Transverse colon (tissue), 4 donors: ENCODE data around the gene THSD4. TPM values are rescaled to one million over a fixed set of nuclear protein-coding genes. Genes with fewer than 3 reads are reported as not detected.
A peak's percentile ranks its signal among the peaks of the same experiment; 100 is the strongest.

Experiments
- DNase-seq: peaks from one replicate; pipeline ENCODE4 v3.0.0-alpha.2; 2019
- H3K27ac ChIP-seq, 4 donors: fragments of 200-600 bp; sonication (generic); 2 replicates each; pipeline ENCODE4 v1.5.1; 2016 to 2018; ENCODE audit warnings: inconsistent platforms in 4 of 4
- H3K27me3 ChIP-seq: fragments of 200-600 bp; sonication (generic); 2 replicates; pipeline ENCODE4 v1.5.1; 2017; ENCODE audit warnings: inconsistent platforms
- H3K36me3 ChIP-seq, 4 donors: fragments of 200-600 bp; sonication (generic); 2 replicates each; pipeline ENCODE4 v1.5.1; 2017 to 2019; ENCODE audit warnings: inconsistent platforms in 4 of 4
- H3K4me1 ChIP-seq, 4 donors: fragments of 200-600 bp; sonication (generic); 2 replicates each; pipeline ENCODE4 v1.5.1; 2017 to 2020; ENCODE audit warnings: inconsistent platforms in 4 of 4
- H3K4me3 ChIP-seq, 4 donors: fragments of 200-600 bp; sonication (generic); 1 replicate in 1 of 4; 2 replicates in 3 of 4; pipeline versions ENCODE4 v1.5.1 to v1.6.1; 2017 to 2019; ENCODE audit warnings: inconsistent platforms in 4 of 4
- H3K9me3 ChIP-seq, 2 donors: fragments of 200-600 bp; sonication (generic); 2 replicates each; pipeline ENCODE4 v1.5.1; 2017 to 2019; ENCODE audit warnings: inconsistent platforms in 2 of 2
- CTCF ChIP-seq, 5 experiments: fragments of 200-600 bp in 3 of 5; fragments of 450-650 bp in 2 of 5; sonication (generic) in 3 of 5; IDR thresholded peaks; 1 replicate in 2 of 5; 2 replicates in 3 of 5; pipeline ENCODE4 v1.5.1; 2016 to 2017; ENCODE audit warnings: antibody characterized with exemption in 5 of 5, inconsistent platforms in 3 of 5, mild to moderate bottlenecking in 2 of 5, moderate library complexity in 1 of 5
- EP300 ChIP-seq: sonication (generic); formaldehyde crosslinking; IDR thresholded peaks from one replicate; pipeline ENCODE4 v1.6.1; 2017; ENCODE audit warnings: antibody characterized with exemption, low read depth
- POLR2A ChIP-seq: fragments of 450-650 bp; IDR thresholded peaks from one replicate; pipeline ENCODE4 v1.6.1; 2016; ENCODE audit warnings: antibody characterized with exemption, mild to moderate bottlenecking, moderate library complexity
- POLR2AphosphoS5 ChIP-seq, 3 donors: sonication (generic); formaldehyde crosslinking; IDR thresholded peaks; one replicate each; pipeline ENCODE4 v1.6.1; 2016; ENCODE audit warnings: antibody characterized with exemption in 3 of 3
- WGBS, 2 donors: methylation state at CpG; one replicate each; pipeline ENCODE4 v1.1.5; 2018; ENCODE audit warnings: low coverage in 1 of 2; 5-methylcytosine and 5-hydroxymethylcytosine counted together
- in situ Hi-C, 4 donors: fragments of 200-750 bp; cut with MboI; loops; one replicate each; pipeline versions ENCODE4 v1.15.0 to v1.15.1; 2017; ENCODE audit warnings: low sequenced_read_pairs in 3 of 4, low pct_ligation_motif_present in 1 of 4, low pct_unique_long_range_greater_than_20kb in 1 of 4
- intact Hi-C: fragments of 100-400 bp; cut with DNase I; formaldehyde crosslinking; loops from one replicate; pipeline ENCODE4 v1.15.1; 2023; ENCODE audit warnings: low total_unique reads
- total RNA-seq, 4 donors: library from RNA; depleted of rRNA; stranded (reverse); fragments of >200 nt; gene quantifications; one replicate each; pipeline ENCODE4 v1.1.0, GENCODE V29; 2016

THSD4 gene
- total RNA-seq, 4 donors from 2014 or later = 13.3 to 57.2 (median 47.4) TPM

GRCh38 chr15:71335591-71335990, 220.3 kb downstream of the THSD4 start:
- Histone ChIP-seq H3K9me3 (no peaks in the 10 kb centered on the region), H3K27me3 (no peaks in the 10 kb centered on the region), H3K27ac (peak overlapping the region in 1 of 4 donors; percentile 36), H3K36me3 (no peaks in the 10 kb centered on the region), H3K4me1 (peaks cover 0 to 21% (median 12%) of the 10 kb centered on the region in 4 donors), H3K4me3 (no peak overlapping the region)
- TF ChIP-seq POLR2A = no peak
- TF ChIP-seq EP300 = no peak
- no peak for TF ChIP-seq POLR2AphosphoS5 (IDR thresholded peaks at IDR 0.05)
- no peak for TF ChIP-seq CTCF (IDR thresholded peaks at IDR 0.05)
- 56 to 68% methylated on average over 3 of the region's 3 CpGs for WGBS, 2 donors
- in situ Hi-C loops = no loop called here
- DNase-seq = no peak
- intact Hi-C loops = no loop called here

- in situ Hi-C loops (no loop called here), intact Hi-C loops (no loop called here)
- no peak for DNase-seq
- Histone ChIP-seq H3K9me3 (no peaks in the 10 kb centered on the region), H3K4me3 (no peak overlapping the region), H3K27ac (no peak overlapping the region), H3K27me3 (no peaks in the 10 kb centered on the region), H3K4me1 (peaks cover 0 to 10% (median 5%) of the 10 kb centered on the region in 4 donors), H3K36me3 (no peaks in the 10 kb centered on the region)
- 48 to 50% methylated on average over 3 of the region's 3 CpGs for WGBS, 2 donors
- TF ChIP-seq CTCF (IDR thresholded peaks at IDR 0.05) (no peak), POLR2A (no peak), EP300 (no peak), POLR2AphosphoS5 (IDR thresholded peaks at IDR 0.05) (no peak)
Observed at GRCh38 chr15:71336671-71337070, 221.4 kb downstream of the THSD4 start.

GRCh38 chr15:71337197-71337845, 222.1 kb downstream of the THSD4 start:
- no peak for DNase-seq
- Histone ChIP-seq H3K4me3 (no peak overlapping the region), H3K36me3 (no peaks in the 10 kb centered on the region), H3K9me3 (no peaks in the 10 kb centered on the region), H3K27ac (peak overlapping the region in 1 of 4 donors; percentile 39), H3K4me1 (peaks cover 0 to 9% (median 5%) of the 10 kb centered on the region in 4 donors), H3K27me3 (no peaks in the 10 kb centered on the region)
- TF ChIP-seq EP300 (no peak), POLR2A (no peak), POLR2AphosphoS5 (IDR thresholded peaks at IDR 0.05) (no peak), CTCF (IDR thresholded peaks at IDR 0.05) (no peak)
- intact Hi-C loops (no loop called here), in situ Hi-C loops (no loop called here)
- 84% methylated on average over 5 of the region's 5 CpGs; no CpG with 5 or more reads in 1 of the 2 donors for WGBS, 2 donors

GRCh38 chr15:71338265-71338664, 223.0 kb downstream of the THSD4 start:
- TF ChIP-seq EP300 = no peak
- no peak for TF ChIP-seq CTCF (IDR thresholded peaks at IDR 0.05)
- no peak for TF ChIP-seq POLR2A
- no peak for TF ChIP-seq POLR2AphosphoS5 (IDR thresholded peaks at IDR 0.05)
- Histone ChIP-seq H3K27me3 (no peaks in the 10 kb centered on the region), H3K27ac (peak overlapping the region in 1 of 4 donors; percentile 39), H3K4me1 (peaks cover 0 to 9% (median 4%) of the 10 kb centered on the region in 4 donors), H3K36me3 (no peaks in the 10 kb centered on the region), H3K9me3 (no peaks in the 10 kb centered on the region), H3K4me3 (no peak overlapping the region)
- WGBS, 2 donors = 70 to 88% methylated on average over 6 to 9 of the region's 9 CpGs
- intact Hi-C loops (no loop called here), in situ Hi-C loops (no loop called here)
- no peak for DNase-seq
